Peyer's patch (tissue), 4 donors: ENCODE data around the gene PLCXD3.

Experiments
- CTCF ChIP-seq, 6 experiments: fragments of 450-650 bp in 4 of 6; fragments of 200-600 bp in 2 of 6; sonication (generic) in 1 of 6; IDR thresholded peaks; one replicate each; pipeline ENCODE4 v1.5.1; 2017 to 2019; ENCODE audit warnings: antibody characterized with exemption in 6 of 6, mild to moderate bottlenecking in 3 of 6, moderate library complexity in 1 of 6
- POLR2A ChIP-seq, 2 donors: fragments of 450-650 bp; IDR thresholded peaks; one replicate each; pipeline ENCODE4 v1.5.1; 2017; ENCODE audit warnings: antibody characterized with exemption in 2 of 2, mild to moderate bottlenecking in 2 of 2, moderate library complexity in 2 of 2

GRCh38 chr5:41539454-41539853 lies 29.1 kb upstream of the PLCXD3 start:
- TF ChIP-seq CTCF (IDR thresholded peaks at IDR 0.05) (no peak), POLR2A (IDR thresholded peaks at IDR 0.05) (no peak)
